GM19324 (cell line): ENCODE results near the gene STAC.
"Not testable (repeated sequence)": the region's sequence is repeated elsewhere in the genome, so short reads cannot be mapped to it uniquely, and the experiment has no call there.

Experiments used
- ATAC-seq: cut with Tn5 transposase; IDR thresholded peaks from one replicate; pipeline ENCODE4 v1.9.1; 2021; ENCODE audit warnings: mild to moderate bottlenecking, moderate library complexity; ENCODE audit not compliant: unreplicated experiment, low FRiP score

STAC gene

DNA sequence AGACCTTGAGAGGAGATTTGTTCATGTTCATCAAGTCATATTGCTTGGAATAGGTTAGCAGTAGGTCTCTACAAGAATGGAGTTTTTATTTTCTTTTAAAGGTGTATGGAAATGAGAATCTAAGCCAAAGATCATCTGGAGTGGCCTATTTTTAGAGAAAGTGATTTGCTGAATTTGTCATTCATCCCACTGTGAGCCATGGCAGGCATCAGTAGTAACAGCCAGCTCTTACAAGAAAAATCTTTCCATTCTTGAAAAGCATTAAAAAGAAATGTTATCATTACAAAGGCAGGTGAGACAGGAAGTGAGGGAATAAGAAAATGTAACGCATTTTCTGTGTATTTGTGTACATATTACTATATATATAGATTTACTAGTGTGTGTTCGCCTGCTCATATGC lies 29.6 kb downstream of the STAC start:
- ATAC-seq = no peak

DNA sequence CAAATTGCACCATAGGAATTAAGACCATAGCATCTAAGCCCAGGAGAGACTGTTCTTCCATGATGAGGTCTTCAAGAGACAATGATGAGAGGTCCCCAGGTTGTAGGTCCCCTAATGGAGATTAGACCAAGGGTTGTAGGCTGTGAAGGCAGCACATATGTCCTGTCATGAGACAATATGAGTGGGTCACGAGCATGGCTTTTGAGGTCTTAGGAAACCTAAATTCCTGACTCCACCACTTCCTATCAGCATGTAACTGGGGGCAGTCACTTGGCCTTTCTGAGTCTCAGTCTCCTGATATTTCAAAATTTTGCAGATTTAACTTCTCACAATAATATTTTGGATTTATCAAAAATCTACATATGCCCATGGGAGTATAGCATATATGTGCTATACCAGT lies 31.3 kb downstream of the STAC start:
- no peak for ATAC-seq

DNA sequence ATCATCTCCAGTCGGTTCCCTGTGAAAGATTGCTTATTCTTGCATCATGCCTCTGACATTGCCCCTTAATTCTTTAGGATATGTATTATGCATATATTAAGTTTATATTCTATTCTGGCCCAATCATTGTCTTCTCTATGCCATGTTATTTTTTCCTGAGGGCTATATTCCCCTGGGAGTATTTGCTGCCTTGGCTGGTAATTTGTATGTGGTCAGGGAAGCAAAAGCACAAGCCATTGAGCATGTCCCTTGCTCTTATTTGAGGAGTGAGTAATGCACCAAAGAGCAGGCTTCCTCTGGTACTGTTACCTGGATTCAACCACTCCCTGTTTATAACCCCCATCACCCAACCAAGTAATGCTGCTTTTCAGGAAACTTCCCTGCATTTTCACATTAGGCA lies 36.3 kb downstream of the STAC start:
- no peak for ATAC-seq

DNA sequence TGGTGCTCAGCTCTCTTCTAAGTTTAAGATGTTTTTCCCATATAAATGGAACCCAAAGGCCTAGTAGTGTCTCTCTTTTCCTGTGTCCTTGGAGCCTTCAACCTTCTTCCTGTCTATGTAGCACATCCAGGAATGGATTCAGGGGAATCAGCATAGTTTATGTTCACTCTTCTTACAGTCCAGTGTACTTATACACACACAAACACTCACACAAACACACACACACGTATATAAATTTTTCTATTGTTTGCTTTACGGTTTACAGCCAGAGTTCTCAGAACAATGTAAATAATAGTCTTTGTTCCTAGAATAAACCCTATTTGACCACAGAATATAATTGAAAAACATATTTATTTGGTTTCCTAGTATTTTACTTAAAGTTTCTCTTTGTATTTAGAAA lies 36.9 kb downstream of the STAC start:
- no peak for ATAC-seq

DNA sequence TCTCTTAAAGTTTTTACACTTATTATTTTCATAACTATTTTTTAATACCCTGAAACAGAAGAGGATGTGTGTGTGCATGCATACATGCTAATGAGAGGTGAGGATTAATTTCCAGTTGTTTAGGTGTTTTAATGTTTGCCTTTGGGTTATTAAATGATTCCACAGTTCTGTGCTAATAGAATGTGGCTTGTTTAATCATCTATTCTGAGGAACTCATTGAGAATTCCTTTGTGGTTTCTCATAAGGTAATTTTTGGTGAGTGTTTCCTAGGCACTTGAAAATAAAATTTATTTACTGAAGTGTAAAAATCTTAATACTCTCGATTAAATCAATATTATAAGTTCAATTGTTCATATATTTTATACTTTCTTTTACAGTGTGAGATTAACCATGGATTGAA lies 38.0 kb downstream of the STAC start:
- no peak for ATAC-seq

DNA sequence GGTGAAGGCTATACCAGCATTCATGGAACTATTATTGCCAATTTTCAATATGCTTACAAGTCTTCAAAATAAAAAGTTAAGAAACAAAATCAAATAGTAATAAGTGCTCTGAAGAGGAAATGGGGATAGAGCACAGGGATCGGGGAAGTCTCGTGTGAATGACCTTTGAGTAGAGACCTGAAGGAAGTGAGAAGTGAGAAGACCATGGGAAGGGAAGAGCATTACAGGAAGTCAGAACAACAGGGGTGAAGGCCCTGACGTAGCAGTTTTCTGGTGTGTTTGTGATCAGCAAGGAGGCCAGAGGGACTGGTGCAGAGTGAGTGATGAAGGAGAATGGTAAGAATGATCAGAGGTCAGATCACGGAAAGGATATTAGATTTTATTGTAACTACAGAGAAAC lies 48.1 kb downstream of the STAC start:
- no peak for ATAC-seq

DNA sequence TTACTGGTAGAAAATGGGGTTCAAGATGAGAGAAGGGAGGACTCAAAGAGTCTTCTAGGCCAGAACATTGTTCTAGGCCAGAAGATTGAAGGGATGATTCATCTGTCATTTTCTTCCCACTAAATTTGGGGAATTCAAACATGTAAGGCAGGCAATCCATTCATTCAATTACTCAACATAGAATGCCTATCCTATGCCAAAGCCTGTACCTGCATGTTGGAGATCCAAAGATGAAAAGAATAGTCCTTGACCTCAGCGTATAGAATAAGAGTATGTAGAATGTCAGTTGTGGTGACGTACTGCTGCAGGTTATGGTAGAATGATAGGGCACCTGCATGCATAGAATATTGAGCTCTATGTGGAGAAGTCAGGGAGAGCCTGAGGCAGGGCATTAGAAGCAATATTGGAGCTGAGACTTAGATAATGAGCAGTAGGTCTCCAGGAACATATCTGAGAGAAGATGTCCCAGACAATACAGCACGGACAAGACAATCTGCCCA lies 49.7 kb downstream of the STAC start:
- no peak for ATAC-seq

DNA sequence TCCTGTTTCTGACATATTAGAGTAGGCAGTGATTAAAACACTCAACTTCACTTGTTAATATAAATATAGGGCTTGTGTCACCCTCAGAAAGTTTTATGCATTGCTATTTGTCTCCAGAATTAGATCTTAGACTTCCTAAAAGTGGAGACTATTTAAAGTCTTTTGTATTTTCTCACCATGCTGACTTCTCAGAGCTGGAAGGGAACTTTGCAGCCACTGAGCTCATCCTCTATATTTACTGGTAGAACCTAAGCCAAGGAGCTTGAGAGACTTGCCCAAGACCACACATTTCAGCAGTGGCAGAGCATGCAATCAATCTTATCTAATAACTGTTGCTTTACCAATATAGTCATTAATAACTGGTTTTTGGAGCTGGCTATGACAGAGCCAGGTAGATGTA lies 53.2 kb downstream of the STAC start:
- no peak for ATAC-seq

DNA sequence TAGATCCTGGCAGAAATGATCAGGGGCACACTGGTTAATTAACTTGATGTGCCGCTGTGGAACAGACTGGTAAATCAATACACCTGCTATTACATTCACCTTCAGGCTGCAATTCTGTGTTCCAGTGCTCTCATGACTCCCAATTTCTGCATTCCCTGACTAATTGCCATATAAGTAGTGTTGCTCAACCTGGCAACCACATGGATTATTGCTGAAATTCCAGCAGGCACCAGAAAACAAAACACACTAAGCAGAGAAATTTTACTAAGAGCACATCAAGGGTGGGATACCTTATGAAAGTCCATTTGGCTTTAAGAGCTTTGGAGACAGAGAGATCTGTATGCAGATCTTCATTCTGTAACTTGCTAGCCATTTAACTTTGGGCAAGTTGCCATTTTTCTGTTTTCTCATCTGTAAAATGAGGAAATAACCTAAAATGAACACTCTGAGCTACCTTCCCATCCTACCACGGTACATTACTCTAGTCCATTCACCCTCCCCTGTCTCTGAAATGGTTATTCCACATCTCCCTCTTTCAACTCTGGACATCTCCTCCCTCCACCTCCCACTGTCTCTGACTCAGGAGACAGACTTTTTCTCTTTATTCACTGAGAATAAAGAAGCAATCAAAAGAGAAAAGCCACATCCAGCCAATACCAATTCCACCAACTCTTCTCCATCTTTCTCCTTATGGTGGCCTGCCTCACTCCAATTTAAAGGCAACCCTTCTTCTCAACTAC lies 54.6 kb downstream of the STAC start:
- no peak for ATAC-seq

DNA sequence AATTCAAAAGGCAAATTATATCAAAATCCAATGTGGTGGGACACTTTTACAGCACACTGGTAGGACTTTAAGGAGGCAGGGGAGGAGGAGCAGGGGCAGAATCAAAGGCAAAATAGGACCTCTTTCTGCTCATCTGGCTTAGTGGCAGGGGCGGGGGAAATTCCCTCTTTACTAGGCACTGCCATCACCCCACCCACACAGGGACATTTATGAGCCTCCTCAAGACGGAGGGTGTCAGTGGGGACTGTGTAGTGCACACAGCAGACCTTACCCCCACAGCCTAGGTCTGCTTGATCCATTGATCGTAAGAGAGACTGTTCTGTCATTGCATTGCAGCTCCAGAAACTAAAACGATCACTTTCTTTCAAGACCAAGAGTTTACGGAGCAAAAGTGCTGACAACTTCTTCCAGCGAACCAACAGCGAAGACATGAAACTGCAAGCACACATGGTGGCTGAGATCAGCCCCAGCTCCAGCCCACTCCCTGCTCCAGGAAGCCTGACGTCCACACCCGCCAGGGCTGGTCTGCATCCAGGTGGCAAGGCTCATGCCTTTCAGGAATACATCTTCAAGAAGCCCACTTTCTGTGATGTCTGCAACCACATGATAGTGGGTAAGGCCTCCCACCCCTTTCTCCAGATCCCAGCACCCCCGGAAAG lies 62.9 kb downstream of the STAC start:
- ATAC-seq = no peak

DNA sequence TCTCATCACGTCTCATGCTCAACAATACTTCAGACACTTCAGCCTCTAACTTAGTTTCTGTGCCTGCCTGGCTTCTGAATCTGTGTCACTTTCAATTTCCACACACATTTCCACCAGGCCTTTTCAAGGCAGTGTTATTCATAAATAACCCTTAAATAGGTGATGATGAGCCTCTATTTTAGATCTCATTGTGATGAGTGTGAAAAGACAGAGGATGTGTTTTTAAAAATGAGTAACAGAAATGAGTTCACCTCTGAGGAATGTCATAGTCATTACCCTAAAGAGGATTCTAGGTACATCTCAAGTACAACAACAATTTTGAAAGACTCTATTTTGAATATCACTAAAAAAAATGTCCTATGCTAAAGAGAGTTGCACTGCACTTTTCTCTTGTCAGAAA lies 64.6 kb downstream of the STAC start:
- ATAC-seq = no peak

DNA sequence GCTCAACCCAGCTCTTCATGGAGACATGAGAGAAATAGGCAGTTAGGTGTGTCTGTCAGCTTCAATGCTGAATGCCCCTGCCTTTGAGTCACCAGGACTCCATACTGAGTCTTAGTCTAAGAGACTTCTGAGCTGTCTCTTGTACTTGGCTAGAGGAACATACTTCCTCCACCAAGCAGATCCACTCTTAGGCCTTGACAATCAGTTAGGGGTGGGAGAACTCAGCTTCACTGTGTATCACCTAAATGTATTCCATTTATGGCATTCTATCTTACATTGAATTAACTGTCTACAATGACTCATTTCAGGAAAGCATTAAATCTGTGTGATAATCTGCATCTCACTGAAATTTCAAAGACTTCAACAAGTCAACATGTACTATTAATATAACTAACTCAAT lies 66.0 kb downstream of the STAC start:
- no peak for ATAC-seq

DNA sequence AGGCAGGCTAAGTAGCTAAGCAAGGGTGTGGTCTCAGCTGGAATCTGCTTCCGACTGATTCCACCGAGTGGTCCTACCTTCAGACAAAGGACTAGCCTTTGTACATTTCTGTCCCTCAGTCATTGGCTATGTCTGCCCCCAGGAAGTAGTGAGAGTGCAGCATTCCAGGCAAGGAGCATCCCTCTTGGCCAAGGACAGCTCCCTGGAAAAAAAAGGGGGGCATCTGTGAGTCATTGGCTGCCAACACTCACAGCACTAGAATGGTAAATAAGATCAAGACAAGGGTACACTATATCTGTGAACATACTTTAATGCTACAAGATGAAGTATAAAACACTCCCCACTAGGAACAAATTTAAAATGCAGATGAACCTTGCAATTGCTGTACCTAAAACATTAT lies 66.8 kb downstream of the STAC start:
- no peak for ATAC-seq

DNA sequence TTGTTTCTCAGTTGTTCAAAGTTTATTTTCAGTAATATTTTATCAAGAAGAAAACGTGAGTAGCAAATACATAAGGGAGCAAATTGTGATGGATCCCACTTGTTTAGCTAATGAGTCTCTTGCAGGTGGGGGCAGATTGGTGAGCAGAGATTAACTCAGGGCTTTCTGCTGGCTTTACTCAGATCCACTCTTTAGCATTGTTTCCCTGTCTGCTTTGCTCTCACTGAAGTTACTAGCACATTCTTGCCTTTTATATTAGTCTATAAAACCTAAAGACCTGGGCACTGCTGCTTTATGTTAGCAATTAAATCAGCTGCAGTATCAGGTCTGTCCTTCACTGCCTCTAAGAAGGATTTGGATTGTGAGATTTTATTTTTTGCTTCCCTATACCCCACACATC lies 71.5 kb downstream of the STAC start:
- no peak for ATAC-seq

DNA sequence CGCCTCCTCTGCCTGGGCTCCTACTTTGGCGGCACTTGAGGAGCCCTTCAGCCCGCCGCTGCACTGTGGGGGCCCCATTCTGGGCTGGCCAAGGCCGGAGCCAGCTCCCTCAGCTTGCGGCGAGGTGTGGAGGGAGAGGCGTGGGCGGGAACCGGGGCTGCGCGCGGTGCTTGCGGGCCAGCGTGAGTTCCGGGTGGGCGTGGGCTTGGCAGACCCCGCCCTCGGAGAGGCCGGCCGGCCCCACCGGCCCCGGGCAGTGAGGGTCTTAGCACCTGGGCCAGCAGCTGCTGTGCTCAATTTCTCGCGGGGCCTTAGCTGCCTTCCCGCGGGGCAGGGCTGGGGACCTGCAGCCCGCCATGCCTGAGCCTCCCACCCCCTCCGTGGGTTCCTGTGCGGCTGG lies 72.9 kb downstream of the STAC start:
- not testable (repeated sequence) for ATAC-seq

DNA sequence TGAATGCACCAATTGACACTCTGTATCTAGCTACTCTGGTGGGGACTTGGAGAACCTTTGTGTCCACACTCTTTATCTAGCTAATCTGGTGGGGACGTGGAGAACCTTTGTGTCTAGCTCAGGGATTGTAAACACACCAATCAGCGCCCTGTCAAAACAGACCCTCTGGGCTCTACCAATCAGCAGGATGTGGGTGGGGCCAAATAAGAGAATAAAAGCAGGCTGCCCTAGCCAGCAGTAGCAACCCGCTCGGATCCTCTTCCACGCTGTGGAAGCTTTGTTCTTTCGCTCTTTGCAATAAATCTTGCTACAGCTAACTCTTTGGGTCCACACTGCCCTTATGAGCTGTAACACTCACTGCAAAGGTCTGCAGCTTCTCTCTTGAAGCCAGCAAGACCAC lies 73.6 kb downstream of the STAC start:
- not testable (repeated sequence) for ATAC-seq

DNA sequence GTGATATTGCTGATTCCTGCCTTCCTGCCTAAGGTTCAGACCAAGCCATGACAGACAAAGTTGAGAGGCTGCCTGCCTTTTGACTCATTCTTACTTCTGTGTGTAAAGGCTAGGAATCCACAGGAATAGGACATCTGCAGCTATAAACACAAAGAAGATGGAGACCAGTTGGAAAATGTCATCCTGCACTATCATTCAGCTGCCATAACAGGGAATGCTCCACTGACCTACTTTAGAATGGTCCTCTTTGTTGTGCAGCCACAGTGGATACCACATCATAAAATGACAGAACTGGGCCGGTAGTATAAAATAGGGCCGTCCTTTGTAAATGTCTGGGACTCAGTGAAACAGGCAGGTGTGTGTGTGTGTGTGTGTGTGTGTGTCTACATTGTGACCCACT lies 75.1 kb downstream of the STAC start:
- ATAC-seq = no peak

DNA sequence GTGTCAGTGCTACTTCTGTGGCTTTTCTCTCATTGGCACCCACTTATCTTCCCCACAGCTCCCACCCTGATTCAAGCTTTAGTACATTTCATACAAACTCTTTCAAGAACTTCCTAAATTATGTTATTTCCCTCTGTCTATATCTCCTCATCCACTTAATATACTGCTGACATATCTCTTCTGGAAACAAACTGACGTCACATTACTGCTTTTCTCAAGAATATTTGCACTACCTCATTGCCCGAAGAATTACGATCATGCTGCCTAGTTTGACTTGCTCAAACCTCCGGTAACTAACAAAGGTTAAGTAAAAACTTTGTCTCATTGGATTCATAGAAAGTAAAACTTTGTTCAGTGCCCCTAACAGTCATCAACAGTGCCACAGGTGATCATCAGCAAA lies 76.5 kb downstream of the STAC start:
- ATAC-seq = no peak

DNA sequence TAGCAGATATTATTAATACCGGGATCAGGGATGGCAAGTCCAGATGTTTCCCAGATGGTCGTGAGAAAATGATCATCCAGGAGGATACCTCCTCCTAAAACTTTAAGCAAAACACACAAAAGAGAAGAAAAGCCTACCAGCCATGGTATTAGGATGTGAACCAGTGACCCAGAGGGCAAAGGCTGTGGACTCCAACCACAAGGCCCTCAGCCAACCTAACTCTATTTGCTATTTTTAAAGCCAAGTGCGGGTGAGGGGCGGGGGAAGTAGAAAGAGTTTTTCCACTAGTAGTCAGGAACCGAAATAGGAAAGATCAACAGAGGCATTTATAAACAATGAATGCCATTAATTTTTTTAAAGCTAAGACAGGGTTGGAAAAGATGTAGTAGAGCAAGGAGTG lies 77.4 kb downstream of the STAC start:
- ATAC-seq = no peak

DNA sequence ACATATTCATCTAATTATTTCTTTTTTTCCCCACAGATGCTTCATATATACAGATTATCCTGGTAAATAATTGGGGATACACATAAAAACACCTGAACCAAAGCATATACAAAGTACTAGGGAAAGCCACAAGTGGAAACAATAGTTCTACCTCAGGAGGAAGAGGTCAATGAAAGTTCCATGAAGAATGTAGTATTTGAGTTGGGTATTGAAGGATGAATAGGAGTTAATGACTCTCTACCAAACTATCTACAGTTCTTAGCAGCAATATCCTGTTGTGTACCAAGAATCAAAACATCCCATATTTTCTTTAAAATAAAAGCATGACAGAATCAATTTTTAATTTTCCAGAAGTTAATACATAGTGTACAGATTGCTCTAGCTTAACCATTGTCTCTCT lies 78.9 kb downstream of the STAC start:
- no peak for ATAC-seq

DNA sequence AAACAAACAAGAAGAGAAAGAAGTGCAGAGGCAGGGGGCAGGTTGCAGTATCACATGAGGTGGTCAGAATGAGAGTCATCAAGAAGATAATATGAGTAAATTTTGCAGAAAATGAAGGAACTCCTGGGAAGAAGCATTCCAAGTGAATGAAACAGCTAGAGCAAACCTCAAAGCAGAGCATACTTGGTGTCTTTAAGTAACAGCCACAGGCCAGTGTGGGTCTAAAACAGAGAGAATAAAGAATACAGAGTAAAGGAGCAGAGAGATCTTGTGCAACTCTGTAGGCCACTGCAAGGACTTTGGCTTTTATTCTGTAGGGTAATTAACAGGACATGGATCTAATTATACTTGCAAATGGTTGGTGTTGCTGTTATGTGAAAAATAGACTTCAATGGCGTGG lies 81.3 kb downstream of the STAC start:
- ATAC-seq = no peak

DNA sequence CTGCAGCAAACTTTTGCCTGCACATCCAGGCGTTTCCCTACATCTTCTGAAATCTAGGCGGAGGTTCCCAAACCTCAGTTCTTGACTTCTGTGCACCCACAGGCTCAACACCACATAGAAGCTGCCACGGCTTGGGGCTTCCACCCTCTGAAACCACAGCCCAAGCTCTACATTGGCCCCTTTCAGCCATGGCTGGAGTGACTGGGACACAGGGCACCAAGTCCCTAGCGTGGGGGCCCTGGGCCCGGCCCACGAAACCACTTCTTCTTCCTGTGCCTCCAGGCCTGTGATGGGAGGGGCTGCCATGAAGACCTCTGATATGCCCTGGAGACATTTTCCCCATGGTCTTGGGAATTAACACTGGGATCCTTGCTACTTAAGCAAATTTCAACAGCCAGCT lies 91.7 kb downstream of the STAC start:
- ATAC-seq = not testable (repeated sequence)
